ENCODE measurements around the gene FBXO9.

FBXO9 gene

DNA sequence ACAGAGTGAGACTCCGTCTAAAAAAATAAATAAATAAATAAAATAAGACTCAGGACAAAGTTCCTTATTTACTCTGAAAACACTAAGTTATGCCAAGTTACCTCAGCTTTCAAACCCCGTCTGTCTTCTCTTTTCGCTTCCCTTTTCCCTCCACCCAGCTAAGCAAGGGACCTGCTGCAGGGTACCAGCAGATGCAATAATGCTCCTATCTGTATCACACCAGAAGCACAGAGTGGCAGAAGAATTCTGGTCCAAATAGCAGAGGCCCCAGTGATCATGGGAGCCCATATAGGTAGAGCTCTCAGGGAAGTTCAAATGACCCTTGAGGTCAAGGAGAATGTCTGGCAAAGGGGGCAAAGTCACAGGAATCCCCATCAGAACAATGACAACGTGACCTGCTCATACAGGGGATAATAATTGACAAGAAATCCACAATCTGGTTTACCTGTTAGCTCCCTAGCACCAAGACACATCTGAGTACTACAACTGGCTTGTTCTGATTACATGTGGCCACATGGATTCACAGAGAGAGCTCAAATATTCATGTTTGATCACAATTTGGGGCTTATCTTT lies 74.7 kb downstream of the FBXO9 start:
- DNase-seq = no peak

DNA sequence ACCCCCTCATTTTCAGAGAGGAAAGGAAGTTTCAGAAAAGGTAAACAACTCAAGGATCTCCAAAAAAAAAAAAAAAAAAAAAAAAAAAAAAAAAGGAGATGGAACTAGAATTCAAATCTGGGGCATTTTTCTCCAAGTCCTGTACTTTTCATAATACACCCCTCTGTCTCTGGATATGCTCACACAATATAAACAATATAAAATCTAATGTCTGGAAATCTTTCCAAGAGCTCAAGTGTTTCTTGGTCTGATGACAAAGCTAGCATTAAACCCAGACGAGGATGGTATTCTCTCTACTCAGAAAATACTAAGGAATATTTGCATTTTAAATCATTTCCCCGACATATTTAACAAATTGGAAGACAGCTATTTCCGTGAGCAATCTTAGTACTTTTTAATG lies 77.6 kb downstream of the FBXO9 start:
- no peak for DNase-seq

DNA sequence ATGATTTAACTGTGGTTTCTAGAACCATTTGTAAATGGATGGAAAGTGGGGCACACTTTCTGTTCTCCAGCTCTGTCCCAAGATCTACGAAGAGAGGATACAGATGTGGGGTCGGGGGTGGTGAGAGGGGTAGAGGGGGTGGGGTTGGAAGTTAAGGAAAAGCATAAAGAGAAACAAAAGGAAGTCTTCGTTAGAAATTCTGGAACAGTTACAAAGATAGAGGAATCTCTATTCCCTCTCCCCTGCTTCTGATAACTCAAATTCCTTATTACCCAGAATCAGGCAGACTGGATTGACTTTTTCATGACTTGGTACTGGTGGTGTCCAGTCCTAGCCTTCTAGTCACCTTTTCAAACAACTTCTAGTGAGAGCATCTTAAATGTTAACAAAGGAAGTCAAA lies 78.5 kb downstream of the FBXO9 start:
- no peak for DNase-seq

DNA sequence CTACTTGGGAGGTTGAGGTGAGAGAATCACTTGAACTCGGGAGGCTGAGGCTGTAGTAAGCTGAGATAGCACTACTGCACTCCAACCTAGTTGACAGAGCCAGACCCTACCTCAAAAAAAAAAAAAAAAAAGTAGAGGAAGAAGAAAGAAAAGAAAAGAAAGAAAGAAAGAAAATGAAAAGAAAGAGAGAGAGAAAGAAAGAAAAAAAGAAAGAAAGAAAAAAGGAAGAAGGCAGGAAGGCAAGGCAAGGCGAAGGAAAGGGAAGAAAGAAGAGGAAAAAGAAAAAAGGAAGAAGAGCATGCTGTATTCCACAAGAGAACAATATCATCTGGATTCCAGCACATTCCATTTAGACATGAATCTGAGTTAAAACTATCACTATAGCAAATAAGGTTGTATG lies 79.6 kb downstream of the FBXO9 start:
- DNase-seq = no peak

DNA sequence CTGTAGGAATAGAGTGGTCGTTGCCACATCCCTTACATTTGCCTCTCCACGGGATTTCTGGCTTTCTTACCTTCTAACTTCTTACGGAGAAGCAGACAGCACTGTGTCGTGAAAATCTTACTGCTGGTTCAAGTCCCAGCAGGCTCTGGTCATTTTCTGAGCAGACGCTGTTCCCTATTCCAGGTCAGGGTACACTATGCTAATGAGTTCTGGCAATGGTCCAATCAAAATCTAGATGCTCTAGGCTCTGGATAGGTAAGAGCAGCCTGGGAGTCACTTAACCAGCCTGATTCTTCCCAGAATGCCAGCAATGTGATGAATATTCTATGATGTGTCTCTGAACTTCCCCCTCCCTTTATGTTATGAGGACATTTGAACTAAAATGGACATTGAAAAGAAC lies 83.5 kb downstream of the FBXO9 start, which contains the start of gene GCM1:
Gene GCM1 (minus strand): TSS at position 158 of the 400 bp plus-strand sequence. CDS start 3,209 bp downstream, outside the sequence.
- DNase-seq = no peak
